ENCODE data around the gene FRMD1. TPM values are rescaled to one million over a fixed set of nuclear protein-coding genes. Genes with fewer than 3 reads are reported as not detected.

The FRMD1 gene
- total RNA-seq, 2 donors from 2014 or later, result not detected

GRCh38 chr6:168086066-168086465 is 7.1 kb upstream of the FRMD1 start:
- Histone ChIP-seq H3K27ac (ENCODE audit: low read depth, low read length) (no peak overlapping the region), H3K36me3 (ENCODE audit: control insufficient read depth, insufficient read depth, low read length) (no peaks in the 10 kb centered on the region), H3K9ac (ENCODE audit: extremely low read depth, low read length, poor library complexity, severe bottlenecking) (no peak overlapping the region), H3K9me3 (ENCODE audit: control insufficient read depth, low read length) (no peaks in the 10 kb centered on the region), H3K4me3 (ENCODE audit: low read length) (no peak overlapping the region), H3K27me3 (ENCODE audit: control insufficient read depth, insufficient read depth, low read length, poor library complexity, severe bottlenecking) (no peaks in the 10 kb centered on the region), H3K4me1 (ENCODE audit: control insufficient read depth, insufficient read depth, low read length) (peaks cover 11% of the 10 kb centered on the region)
- 93 to 94% methylated on average over 8 to 10 of the region's 10 CpGs for WGBS, 2 experiments (ENCODE audit: insufficient coverage in 1 of 2, insufficient read length in 1 of 2)
- no peak overlapping the region for H3K27ac Mint-ChIP-seq
- no peaks in the 10 kb centered on the region for H3K9me3 Mint-ChIP-seq
- H3K36me3 Mint-ChIP-seq (ENCODE audit: low read depth), result no peaks in the 10 kb centered on the region
- no peaks in the 10 kb centered on the region for H3K27me3 Mint-ChIP-seq (ENCODE audit: insufficient read depth)
- DNase-seq, result no peak
- peaks cover 13% of the 10 kb centered on the region for H3K4me1 Mint-ChIP-seq
- TF ChIP-seq, protein P1, sequence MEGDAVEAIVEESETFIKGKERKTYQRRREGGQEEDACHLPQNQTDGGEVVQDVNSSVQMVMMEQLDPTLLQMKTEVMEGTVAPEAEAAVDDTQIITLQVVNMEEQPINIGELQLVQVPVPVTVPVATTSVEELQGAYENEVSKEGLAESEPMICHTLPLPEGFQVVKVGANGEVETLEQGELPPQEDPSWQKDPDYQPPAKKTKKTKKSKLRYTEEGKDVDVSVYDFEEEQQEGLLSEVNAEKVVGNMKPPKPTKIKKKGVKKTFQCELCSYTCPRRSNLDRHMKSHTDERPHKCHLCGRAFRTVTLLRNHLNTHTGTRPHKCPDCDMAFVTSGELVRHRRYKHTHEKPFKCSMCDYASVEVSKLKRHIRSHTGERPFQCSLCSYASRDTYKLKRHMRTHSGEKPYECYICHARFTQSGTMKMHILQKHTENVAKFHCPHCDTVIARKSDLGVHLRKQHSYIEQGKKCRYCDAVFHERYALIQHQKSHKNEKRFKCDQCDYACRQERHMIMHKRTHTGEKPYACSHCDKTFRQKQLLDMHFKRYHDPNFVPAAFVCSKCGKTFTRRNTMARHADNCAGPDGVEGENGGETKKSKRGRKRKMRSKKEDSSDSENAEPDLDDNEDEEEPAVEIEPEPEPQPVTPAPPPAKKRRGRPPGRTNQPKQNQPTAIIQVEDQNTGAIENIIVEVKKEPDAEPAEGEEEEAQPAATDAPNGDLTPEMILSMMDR (conservative IDR thresholded peaks at IDR 0.05), result no peak
- H3K4me3 Mint-ChIP-seq, result no peak overlapping the region

DNA sequence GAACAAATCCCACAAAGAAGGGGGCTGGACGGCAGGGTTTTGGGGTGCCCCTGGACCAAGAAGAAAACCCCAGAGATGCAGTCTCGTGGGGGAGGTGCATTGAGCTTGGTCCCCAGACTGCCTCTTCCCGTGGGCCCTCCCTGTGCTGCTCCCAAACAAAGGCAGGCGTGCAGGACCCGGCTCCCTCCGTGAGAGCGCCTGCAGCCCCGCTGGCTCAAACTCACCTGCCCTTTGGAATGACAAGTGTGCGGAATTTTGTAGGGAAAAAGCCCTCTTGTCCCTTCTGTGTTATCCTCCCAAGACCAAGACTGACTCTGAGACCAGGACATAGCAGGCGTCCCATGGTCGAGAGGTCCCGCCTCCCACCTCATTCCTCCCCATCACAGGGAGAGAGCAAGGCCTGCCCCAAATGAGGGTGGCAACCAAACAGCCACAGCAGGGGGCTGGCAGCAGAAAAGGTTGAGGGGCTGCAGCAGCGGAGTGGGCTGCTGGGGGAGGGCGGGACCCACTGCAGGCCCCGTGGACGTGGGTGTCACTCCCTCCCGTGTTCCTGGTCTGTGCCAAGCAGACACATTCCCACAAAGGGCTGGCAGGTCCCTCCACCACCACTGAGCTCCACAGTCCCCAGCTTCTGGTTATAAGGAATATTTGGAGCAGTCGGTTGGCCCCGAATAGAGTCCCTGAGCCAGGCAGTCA is 5.6 kb upstream of the FRMD1 start:
- WGBS, 2 experiments (ENCODE audit: insufficient coverage in 1 of 2, insufficient read length in 1 of 2), result 89% methylated on average over 9 to 19 of the region's 19 CpGs
- H3K36me3 ChIP-seq (ENCODE audit: control insufficient read depth, insufficient read depth, low read length), result no peaks in the 10 kb centered on the region
- no peaks in the 10 kb centered on the region for H3K27me3 ChIP-seq (ENCODE audit: control insufficient read depth, insufficient read depth, low read length, poor library complexity, severe bottlenecking)
- no peak for DNase-seq
- no peak overlapping the region for H3K9ac ChIP-seq (ENCODE audit: extremely low read depth, low read length, poor library complexity, severe bottlenecking)
- no peaks in the 10 kb centered on the region for H3K9me3 Mint-ChIP-seq
- no peaks in the 10 kb centered on the region for H3K27me3 Mint-ChIP-seq (ENCODE audit: insufficient read depth)
- H3K36me3 Mint-ChIP-seq (ENCODE audit: low read depth), result no peaks in the 10 kb centered on the region
- peaks cover 11% of the 10 kb centered on the region for H3K4me1 ChIP-seq (ENCODE audit: control insufficient read depth, insufficient read depth, low read length)
- H3K9me3 ChIP-seq (ENCODE audit: control insufficient read depth, low read length), result no peaks in the 10 kb centered on the region
- H3K4me3 ChIP-seq (ENCODE audit: low read length), result no peak overlapping the region
- TF ChIP-seq, protein P1 (conservative IDR thresholded peaks at IDR 0.05), result no peak
- H3K4me1 Mint-ChIP-seq, result peaks cover 13% of the 10 kb centered on the region
- H3K27ac ChIP-seq (ENCODE audit: low read depth, low read length), result no peak overlapping the region
- no peak overlapping the region for H3K27ac Mint-ChIP-seq
- no peak overlapping the region for H3K4me3 Mint-ChIP-seq

- H3K27ac Mint-ChIP-seq, result no peak overlapping the region
These were observed 4.5 kb upstream of the FRMD1 start for GRCh38 chr6:168083514-168083885.

More at GRCh38 chr6:168083514-168083885, 4.5 kb upstream of the FRMD1 start:
- H3K27me3 Mint-ChIP-seq (ENCODE audit: insufficient read depth), result no peaks in the 10 kb centered on the region
- H3K9me3 Mint-ChIP-seq, result no peaks in the 10 kb centered on the region
- peaks cover 11% of the 10 kb centered on the region for H3K4me1 Mint-ChIP-seq
- TF ChIP-seq, protein P1 (conservative IDR thresholded peaks at IDR 0.05), result no peak
- Histone ChIP-seq H3K4me1 (ENCODE audit: control insufficient read depth, insufficient read depth, low read length) (peaks cover 9% of the 10 kb centered on the region), H3K4me3 (ENCODE audit: low read length) (no peak overlapping the region), H3K27me3 (ENCODE audit: control insufficient read depth, insufficient read depth, low read length, poor library complexity, severe bottlenecking) (no peaks in the 10 kb centered on the region), H3K27ac (ENCODE audit: low read depth, low read length) (no peak overlapping the region), H3K9ac (ENCODE audit: extremely low read depth, low read length, poor library complexity, severe bottlenecking) (no peak overlapping the region), H3K36me3 (ENCODE audit: control insufficient read depth, insufficient read depth, low read length) (no peaks in the 10 kb centered on the region), H3K9me3 (ENCODE audit: control insufficient read depth, low read length) (no peaks in the 10 kb centered on the region)
- no peak overlapping the region for H3K4me3 Mint-ChIP-seq
- H3K36me3 Mint-ChIP-seq (ENCODE audit: low read depth), result no peaks in the 10 kb centered on the region
- WGBS, 2 experiments (ENCODE audit: insufficient coverage in 1 of 2, insufficient read length in 1 of 2), result 40 to 78% methylated on average over 1 to 5 of the region's 5 CpGs
- DNase-seq, result no peak

Measured in endodermal cell (in vitro differentiated cells).